ENCODE measurements around the gene RAD51B.

Gene RAD51B

GRCh38 chr14:68557648-68558047 is 738.1 kb downstream of the RAD51B start:
- Histone ChIP-seq H3K9ac (ENCODE audit: insufficient read length) (no peak overlapping the region), H3K36me3 (ENCODE audit: insufficient read depth, low read length) (no peaks in the 10 kb centered on the region), H3K4me3 (no peak overlapping the region), H3K9me3 (ENCODE audit: low read depth, low read length) (no peaks in the 10 kb centered on the region), H3K27ac (no peak overlapping the region; the same call in 1 of the 2 replicates)
- no peak for TF ChIP-seq EZH2 (IDR thresholded peaks at IDR 0.05)
- no peak for DNase-seq (ENCODE audit: low read depth, low spot score)

- no peak for TF ChIP-seq FOXP2 (optimal IDR thresholded peaks at IDR 0.05; ENCODE audit: control extremely low read depth, extremely low read length, insufficient read depth)
- no peak for TF ChIP-seq POLR2AphosphoS5 (IDR thresholded peaks at IDR 0.05; ENCODE audit: borderline replicate concordance, low read depth, low read length)
- no peak overlapping the region for H3K27ac ChIP-seq
- no peak overlapping the region for H3K4me3 ChIP-seq
- H3K9me3 ChIP-seq (ENCODE audit: low read depth, low read length) = no peaks in the 10 kb centered on the region
- DNase-seq (ENCODE audit: low read depth, low spot score) = no peak
- no peaks in the 10 kb centered on the region for H3K36me3 ChIP-seq (ENCODE audit: insufficient read depth, low read length)
- H3K9ac ChIP-seq (ENCODE audit: insufficient read length) = no peak overlapping the region
These were observed 738.5 kb downstream of the RAD51B start for GRCh38 chr14:68558096-68558495.

GRCh38 chr14:68559949-68560348 is 740.4 kb downstream of the RAD51B start:
- TF ChIP-seq EZH2 (IDR thresholded peaks at IDR 0.05) (no peak), POLR2AphosphoS5 (IDR thresholded peaks at IDR 0.05; ENCODE audit: borderline replicate concordance, low read depth, low read length) (no peak), FOXP2 (optimal IDR thresholded peaks at IDR 0.05; ENCODE audit: control extremely low read depth, extremely low read length, insufficient read depth) (no peak)
- no peak overlapping the region for H3K9ac ChIP-seq (ENCODE audit: insufficient read length)
- H3K9me3 ChIP-seq (ENCODE audit: low read depth, low read length) = no peaks in the 10 kb centered on the region
- no peaks in the 10 kb centered on the region for H3K36me3 ChIP-seq (ENCODE audit: insufficient read depth, low read length)
- DNase-seq (ENCODE audit: low read depth, low spot score) = no peak
- no peak overlapping the region for H3K4me3 ChIP-seq
- H3K27ac ChIP-seq = no peak overlapping the region

- H3K36me3 ChIP-seq (ENCODE audit: insufficient read depth, low read length) = no peaks in the 10 kb centered on the region
- no peaks in the 10 kb centered on the region for H3K9me3 ChIP-seq (ENCODE audit: low read depth, low read length)
- no peak overlapping the region for H3K4me3 ChIP-seq
- TF ChIP-seq POLR2AphosphoS5 (IDR thresholded peaks at IDR 0.05; ENCODE audit: borderline replicate concordance, low read depth, low read length) (no peak), EZH2 (IDR thresholded peaks at IDR 0.05) (no peak)
- no peak overlapping the region for H3K9ac ChIP-seq (ENCODE audit: insufficient read length)
- DNase-seq (ENCODE audit: low read depth, low spot score) = no peak
- no peak overlapping the region for H3K27ac ChIP-seq
These were observed 742.0 kb downstream of the RAD51B start for GRCh38 chr14:68561531-68562007.

- Histone ChIP-seq H3K4me3 (no peak overlapping the region), H3K36me3 (ENCODE audit: insufficient read depth, low read length) (no peaks in the 10 kb centered on the region), H3K27ac (peak overlapping the region; percentile 85), H3K9me3 (ENCODE audit: low read depth, low read length) (no peaks in the 10 kb centered on the region), H3K9ac (ENCODE audit: insufficient read length) (no peak overlapping the region)
- TF ChIP-seq POLR2AphosphoS5 (IDR thresholded peaks at IDR 0.05; ENCODE audit: borderline replicate concordance, low read depth, low read length) (no peak), EZH2 (IDR thresholded peaks at IDR 0.05) (no peak), FOXP2 (optimal IDR thresholded peaks at IDR 0.05; ENCODE audit: control extremely low read depth, extremely low read length, insufficient read depth) (no peak)
- no peak for DNase-seq (ENCODE audit: low read depth, low spot score)
These were observed 743.3 kb downstream of the RAD51B start for GRCh38 chr14:68562911-68563250.

- H3K36me3 ChIP-seq (ENCODE audit: insufficient read depth, low read length) = no peaks in the 10 kb centered on the region
- DNase-seq (ENCODE audit: low read depth, low spot score) = no peak
- peak overlapping the region; percentile 85 for H3K27ac ChIP-seq
- TF ChIP-seq POLR2AphosphoS5 (IDR thresholded peaks at IDR 0.05; ENCODE audit: borderline replicate concordance, low read depth, low read length) (peak; percentile 17; the same call in 1 of the 2 replicates), FOXP2 (optimal IDR thresholded peaks at IDR 0.05; ENCODE audit: control extremely low read depth, extremely low read length, insufficient read depth) (no peak)
- H3K9ac ChIP-seq (ENCODE audit: insufficient read length) = peak overlapping the region; percentile 46
- peak overlapping the region; percentile 21 for H3K4me3 ChIP-seq
- no peaks in the 10 kb centered on the region for H3K9me3 ChIP-seq (ENCODE audit: low read depth, low read length)
These were observed 743.9 kb downstream of the RAD51B start for GRCh38 chr14:68563251-68564131.

- DNase-seq (ENCODE audit: low read depth, low spot score) = no peak
- no peak for TF ChIP-seq FOXP2 (optimal IDR thresholded peaks at IDR 0.05; ENCODE audit: control extremely low read depth, extremely low read length, insufficient read depth)
- TF ChIP-seq POLR2AphosphoS5 (IDR thresholded peaks at IDR 0.05; ENCODE audit: borderline replicate concordance, low read depth, low read length) = no peak
- no peak for TF ChIP-seq EZH2 (IDR thresholded peaks at IDR 0.05)
- Histone ChIP-seq H3K36me3 (ENCODE audit: insufficient read depth, low read length) (no peaks in the 10 kb centered on the region), H3K9ac (ENCODE audit: insufficient read length) (no peak overlapping the region), H3K4me3 (no peak overlapping the region), H3K27ac (peak overlapping the region; percentile 85; the same call in 1 of the 2 replicates), H3K9me3 (ENCODE audit: low read depth, low read length) (no peaks in the 10 kb centered on the region)
These were observed 744.7 kb downstream of the RAD51B start for GRCh38 chr14:68564191-68564825.

- Histone ChIP-seq H3K4me3 (no peak overlapping the region), H3K9me3 (ENCODE audit: low read depth, low read length) (no peaks in the 10 kb centered on the region), H3K36me3 (ENCODE audit: insufficient read depth, low read length) (no peaks in the 10 kb centered on the region), H3K9ac (ENCODE audit: insufficient read length) (no peak overlapping the region), H3K27ac (peak overlapping the region; percentile 12; the same call in 1 of the 2 replicates)
- TF ChIP-seq EZH2 (IDR thresholded peaks at IDR 0.05) (no peak), FOXP2 (optimal IDR thresholded peaks at IDR 0.05; ENCODE audit: control extremely low read depth, extremely low read length, insufficient read depth) (no peak), POLR2AphosphoS5 (IDR thresholded peaks at IDR 0.05; ENCODE audit: borderline replicate concordance, low read depth, low read length) (no peak)
- DNase-seq (ENCODE audit: low read depth, low spot score) = no peak
These were observed 745.5 kb downstream of the RAD51B start for GRCh38 chr14:68564826-68565759.
